Fibroblast of peridontal ligament (primary cell): Measurements from ENCODE around the gene RAPGEF2.
"Not testable (repeated sequence)": the region's sequence is repeated elsewhere in the genome, so short reads cannot be mapped to it uniquely, and the experiment has no call there.

ENCODE experiments used
- DNase-seq: peaks from one replicate; pipeline ENCODE4 v3.0.0-alpha.2; 2010; ENCODE audit errors: extremely low read depth

RAPGEF2 gene

GRCh38 chr4:159161436-159161835, 58.6 kb downstream of the RAPGEF2 start:
- DNase-seq: not testable (repeated sequence)

GRCh38 chr4:159162576-159162975, 59.7 kb downstream of the RAPGEF2 start:
- DNase-seq: no peak

DNA sequence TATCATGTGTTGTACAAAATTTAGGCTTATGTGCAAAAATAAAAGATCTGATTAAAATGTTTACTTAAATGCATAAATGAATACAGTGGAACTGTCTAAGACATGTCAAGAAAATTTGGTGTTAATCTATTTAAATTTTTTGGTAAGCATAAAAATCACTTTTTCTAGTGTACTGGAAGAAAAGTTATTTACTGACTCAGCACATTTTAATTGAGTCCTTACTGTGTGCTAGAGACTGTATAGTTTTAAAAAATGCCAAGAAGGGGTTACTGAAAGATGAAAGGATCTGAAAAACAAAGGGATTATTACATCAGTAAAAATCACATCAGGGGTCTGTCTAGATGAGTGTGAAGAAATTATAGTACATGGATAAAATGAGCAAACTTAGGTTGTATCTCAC, 60.6 kb downstream of the RAPGEF2 start:
- DNase-seq: no peak

- no peak for DNase-seq
Observed at GRCh38 chr4:159169404-159170302, 66.8 kb downstream of the RAPGEF2 start.

DNA sequence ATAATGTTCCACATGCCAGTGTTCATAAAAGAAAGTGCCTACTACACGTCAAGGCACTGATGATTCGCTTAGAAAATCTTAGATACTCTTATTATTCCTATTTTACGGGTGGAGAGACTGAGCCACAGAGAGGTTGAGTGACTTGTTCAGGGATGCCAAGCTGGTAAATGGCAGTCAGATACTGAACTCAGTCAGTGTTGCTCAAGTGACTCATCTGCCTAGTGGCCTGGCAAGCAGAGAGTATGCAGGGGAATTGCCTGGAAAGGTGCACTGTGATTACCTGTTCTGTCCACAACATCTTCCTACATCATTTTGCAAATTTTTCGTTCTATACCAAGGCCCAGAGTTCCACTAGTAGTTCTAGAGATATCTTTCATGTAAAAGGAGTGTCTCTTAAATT, 68.4 kb downstream of the RAPGEF2 start:
- DNase-seq: no peak

DNA sequence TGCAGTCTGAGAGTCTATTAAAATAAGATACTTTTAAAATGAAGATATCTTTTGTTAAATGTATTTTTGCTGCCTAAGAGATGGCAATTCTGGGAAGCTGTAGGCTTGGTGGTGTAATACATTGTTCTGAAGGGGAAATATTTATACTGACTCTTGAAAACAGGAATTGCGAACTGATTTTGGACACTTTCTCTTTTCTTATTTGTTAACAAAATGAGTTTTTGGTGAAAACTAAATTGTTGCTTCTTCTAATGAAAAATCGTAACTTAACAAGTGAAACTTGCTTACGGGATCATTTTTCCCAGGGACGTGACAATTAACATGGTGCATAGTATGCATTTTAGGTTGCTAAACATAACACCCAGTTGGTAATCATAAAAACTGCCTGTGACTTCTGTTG, 71.0 kb downstream of the RAPGEF2 start:
- DNase-seq: peak; percentile 22

GRCh38 chr4:159174645-159175084, 71.8 kb downstream of the RAPGEF2 start:
- no peak for DNase-seq

DNA sequence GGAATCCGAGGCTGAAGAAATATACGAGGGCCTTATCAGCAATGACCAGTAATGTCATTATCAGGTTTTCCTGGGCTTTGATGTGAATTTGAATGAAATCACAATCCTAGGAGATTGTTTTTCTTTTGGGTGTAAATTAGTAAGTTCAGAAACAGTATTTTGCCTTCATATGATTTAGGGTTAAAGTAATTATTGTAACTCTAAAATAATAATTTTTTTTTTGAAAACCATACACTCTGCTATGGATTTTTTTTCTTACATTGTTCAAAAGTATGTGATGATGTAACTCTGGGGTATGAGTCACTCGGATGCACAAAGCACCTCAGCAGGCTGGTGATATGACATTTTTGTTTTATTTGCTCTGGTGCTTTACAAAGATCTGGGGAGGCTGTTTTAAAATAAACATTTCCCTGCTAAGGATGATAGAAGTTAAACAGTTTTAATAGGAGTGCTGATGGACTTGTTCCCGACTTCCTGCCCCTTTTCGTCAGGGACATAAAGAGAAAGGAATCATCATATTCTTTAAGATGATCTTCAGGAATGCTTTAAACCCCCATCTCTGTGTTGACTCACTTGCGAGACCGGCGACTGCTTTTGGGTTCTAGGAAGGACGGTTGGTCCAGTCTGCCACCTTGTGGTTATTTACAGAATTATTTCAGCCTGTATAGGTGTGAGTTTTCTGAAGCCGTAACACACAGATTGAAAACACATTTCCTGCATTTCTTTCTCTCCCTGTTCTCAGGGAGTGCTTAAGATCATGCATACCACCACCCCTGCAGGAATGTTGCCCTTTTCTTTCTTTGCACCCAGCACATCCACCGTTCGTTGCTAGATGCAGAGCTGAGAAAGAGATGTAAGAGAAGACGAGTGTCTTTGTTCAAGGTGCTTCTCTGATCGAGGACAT, 72.5 kb downstream of the RAPGEF2 start:
- peak; percentile 93 for DNase-seq

DNA sequence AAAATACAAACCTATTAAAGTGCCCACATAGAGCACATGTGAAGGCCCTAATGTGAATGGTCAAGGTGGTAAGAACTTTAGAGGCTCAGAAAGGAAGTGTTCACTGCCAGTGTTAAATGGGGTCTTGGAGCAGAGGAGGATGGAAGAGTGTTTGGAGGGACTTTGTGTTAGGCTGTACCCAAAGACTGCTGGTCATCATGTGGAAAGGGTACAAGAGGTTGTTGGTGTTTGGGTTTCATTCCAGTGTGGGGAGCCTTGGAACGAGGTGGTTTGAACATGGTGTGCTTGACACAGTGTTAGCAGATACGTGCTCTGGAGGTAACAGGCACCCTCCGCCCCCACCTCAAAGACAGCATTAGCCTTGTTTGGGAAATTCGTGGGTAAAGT, 73.1 kb downstream of the RAPGEF2 start:
- no peak for DNase-seq

DNA sequence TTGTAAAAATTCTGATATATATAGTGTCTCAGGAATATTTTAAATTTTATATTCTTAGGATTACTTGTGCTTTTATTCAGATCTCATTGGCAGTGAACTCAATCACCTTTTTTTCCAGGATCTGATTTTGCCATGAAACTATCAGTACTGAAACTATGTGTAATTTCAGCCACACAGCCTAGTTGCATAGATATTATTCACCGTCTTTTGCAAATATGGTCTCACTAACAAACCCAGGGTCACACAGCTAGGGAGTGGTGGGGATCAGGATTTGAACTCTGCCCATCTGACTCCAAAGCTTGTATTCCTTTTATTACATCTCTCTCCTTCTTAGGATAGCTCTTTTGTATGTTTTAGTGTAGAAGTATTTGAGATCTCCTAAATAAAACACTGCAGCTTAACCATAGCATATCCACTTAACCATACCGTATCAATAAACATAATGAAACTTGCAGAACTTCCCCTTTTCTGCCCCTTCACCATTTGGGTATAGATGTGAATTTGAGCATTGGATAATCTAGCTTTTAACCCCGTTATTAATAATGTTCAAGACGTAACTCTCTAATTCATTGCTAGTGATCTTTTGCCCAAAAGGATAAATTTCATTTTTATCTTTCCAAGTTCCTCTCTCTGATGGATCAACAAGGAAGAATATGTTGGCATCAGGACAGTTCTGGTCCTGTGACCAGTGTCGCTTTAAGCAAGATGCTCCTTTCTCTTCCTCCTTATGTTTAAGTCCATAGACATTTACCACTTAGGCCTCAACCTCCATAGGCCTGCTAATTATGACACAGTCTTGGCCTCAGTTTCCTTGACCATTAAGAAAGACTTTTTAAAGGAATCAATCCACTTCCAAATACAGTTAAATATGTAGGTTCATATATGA, 74.6 kb downstream of the RAPGEF2 start:
- no peak for DNase-seq

DNA sequence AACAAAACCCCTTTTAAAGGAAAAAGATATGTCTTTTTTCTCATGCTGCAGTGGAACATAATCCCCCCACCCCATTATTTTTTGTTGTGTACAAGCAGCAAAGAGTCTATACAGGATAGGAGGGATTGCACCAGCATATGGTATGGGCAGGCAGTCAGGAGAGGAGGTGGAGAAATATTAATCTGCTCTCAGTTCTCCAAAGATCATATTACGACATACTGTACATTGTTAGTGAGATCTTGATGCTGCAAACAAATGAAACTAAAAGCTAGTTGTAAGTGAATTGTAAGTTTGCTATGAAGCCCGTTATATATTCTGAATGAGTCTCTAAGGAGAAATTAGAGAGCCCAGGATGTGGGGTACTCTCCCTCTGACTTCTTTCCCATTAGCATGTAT, 75.3 kb downstream of the RAPGEF2 start:
- DNase-seq: peak; percentile 59

DNA sequence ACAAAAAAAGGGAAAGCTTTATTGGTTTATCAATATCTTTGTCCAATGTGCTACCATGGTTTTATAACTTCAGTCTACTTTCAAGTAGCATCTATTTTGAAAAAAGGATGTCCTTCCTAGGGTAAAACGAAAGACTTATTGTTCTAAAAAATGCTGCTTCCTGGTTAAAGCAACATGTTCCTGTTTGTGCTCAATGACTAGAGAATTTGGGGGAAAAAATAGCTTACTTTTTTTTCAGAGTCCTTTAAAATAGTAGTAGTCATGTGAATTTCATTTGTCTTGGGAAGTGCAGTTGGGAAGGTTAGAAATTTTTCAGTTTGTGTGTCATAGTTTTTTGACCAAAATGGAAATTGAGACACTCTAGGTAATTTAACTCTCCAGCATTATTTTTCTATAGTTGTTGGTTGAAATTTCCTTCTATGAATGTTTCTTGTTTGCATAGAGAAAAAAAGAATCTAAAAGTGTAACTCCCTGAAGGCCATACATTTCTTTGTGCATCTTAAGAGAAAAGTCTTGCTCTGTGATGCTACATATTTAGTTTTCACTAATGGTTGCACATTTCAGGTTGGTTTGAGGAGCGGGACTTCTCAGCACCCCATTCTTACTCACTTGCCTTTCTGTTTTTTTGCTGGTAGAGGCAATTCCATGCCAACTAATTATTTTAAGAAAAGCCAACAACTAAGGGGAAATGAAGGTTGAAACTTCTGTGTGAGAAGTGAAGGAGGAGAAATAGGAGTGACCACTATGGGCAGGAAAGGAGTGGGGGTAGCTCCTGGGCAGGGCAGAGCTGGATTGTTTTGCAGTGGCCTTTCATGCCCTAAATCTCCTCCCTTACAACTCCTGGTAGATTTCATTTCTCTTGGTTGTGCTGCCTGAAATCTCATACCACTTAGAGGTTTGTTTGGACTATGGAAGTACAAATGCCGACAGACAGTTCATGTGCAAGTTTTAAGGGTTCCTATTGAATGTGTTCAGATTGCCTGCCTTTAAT, 76.4 kb downstream of the RAPGEF2 start:
- peak; percentile 47 for DNase-seq

GRCh38 chr4:159183885-159184605, 81.2 kb downstream of the RAPGEF2 start:
- not testable (repeated sequence) for DNase-seq

- peak; percentile 23 for DNase-seq
Observed at GRCh38 chr4:159185591-159186023, 82.7 kb downstream of the RAPGEF2 start.

DNA sequence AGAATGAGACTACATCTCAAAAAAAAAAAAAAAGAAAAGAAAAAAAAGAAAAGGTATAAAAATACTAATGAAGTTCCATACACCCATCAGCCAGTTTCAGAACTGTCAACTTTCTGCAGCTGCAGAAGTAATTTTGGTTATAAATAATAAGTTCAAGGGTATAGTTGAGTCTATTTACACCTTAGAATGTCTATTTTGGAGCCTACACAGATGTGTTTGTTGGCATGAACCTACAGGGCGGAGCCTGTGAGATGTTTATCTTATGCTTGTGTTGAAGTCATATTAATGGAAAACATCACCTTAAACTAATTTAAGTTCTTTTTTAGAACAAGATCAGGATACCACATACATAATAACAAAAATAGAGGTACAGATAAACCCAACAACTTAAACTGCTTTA, 85.8 kb downstream of the RAPGEF2 start:
- no peak for DNase-seq

GRCh38 chr4:159190651-159191050, 87.8 kb downstream of the RAPGEF2 start:
- no peak for DNase-seq

GRCh38 chr4:159191989-159192388, 89.1 kb downstream of the RAPGEF2 start:
- peak; percentile 67 for DNase-seq

- no peak for DNase-seq
Observed at GRCh38 chr4:159193046-159193620, 90.3 kb downstream of the RAPGEF2 start.

DNA sequence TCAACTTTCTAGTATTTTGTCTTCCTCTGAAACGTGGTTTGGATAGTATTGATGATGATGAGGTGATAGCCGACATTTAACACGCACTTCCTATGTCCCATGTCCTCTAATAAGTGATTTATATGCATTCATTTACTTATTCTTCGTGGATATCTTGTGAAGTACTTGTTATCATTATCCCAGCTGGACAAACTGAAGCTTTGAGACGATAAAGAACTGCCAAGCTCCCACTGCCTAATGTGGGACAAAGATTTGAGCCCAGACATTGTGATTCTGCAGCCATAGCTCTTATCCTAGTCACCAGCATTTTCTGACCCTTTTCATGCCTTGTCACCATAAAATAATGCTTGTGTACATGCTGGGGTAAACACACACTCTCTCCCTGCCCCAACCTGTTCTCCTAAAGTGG, 92.5 kb downstream of the RAPGEF2 start:
- no peak for DNase-seq
